ENCODE data around the gene OARD1.
"Not testable (repeated sequence)": the region's sequence is repeated elsewhere in the genome, so short reads cannot be mapped to it uniquely, and the experiment has no call there.

Gene OARD1, protein sequence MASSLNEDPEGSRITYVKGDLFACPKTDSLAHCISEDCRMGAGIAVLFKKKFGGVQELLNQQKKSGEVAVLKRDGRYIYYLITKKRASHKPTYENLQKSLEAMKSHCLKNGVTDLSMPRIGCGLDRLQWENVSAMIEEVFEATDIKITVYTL

DNA sequence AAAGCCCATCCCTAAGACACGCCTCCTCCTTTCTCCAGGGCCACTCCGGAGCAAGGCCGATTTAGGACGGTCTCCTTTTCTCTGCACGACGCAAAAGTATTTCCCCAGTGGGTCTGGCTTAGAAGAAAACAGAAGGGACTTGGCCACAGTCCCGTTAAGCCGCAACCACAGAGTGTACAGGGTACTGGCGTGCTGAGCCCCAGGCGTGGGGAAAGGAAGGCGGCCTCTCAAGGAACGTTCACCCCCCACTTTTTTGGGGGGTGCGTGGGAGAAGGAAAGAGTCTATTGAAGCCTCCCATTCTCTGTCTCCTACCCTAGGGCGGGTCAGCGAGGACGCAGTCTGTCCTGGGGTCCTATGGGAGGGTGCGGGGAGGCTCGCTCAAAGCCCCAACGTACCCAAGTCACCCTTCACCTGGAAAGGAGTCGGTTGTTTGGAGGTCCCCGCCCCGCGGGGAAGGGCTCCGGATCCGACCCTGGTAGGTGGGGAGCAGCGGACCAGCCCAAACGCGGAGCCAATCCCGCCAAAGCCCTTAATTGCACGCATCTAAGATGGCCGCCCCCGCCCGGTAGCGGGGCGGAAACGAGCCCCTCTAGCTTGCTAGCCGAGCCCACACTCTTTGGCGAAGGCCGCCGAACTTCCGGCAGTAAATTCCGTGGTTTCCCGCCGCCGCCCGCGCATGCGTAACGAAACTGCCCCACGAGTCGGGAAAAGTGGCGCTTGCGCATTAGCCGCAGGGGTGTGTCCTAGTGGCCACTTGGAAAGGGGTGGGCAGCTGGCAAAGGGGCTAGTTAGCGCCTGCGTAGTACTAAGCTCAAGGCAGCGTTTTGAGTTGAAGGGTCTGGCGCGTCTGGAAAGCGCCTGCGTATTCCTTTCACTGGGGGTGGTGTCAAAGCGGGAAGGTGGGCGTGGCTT is at the start of gene OARD1:
OARD1 (minus strand) TSS at position 434 of the 913 bp plus-strand sequence. CDS start 722 bp downstream, outside the sequence.
- intact Hi-C loops (cut with DNase I): no loop called here
- peak; percentile 96 to 100 (median 99) for DNase-seq

DNA sequence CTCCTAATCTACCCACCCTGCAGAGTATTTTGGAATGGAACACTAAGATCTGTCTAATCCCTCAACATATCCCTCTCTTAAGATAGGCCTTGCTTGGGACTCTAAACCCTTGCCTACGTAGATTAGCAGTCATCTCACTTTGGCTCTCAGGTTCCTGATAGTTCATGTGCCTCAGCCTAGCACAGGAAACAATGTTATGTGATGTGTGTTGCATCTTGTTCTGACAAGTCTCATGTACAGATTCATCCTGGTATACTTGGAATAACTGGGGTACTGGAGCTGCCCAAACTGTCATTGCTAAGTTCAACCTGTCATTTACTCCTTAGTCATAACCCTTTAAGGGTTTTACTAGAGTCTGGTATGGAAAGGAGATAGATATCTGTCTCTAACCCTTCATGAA is 47.9 kb upstream of the OARD1 start:
- intact Hi-C loops (cut with DNase I): no loop called here
- DNase-seq: no peak

DNA sequence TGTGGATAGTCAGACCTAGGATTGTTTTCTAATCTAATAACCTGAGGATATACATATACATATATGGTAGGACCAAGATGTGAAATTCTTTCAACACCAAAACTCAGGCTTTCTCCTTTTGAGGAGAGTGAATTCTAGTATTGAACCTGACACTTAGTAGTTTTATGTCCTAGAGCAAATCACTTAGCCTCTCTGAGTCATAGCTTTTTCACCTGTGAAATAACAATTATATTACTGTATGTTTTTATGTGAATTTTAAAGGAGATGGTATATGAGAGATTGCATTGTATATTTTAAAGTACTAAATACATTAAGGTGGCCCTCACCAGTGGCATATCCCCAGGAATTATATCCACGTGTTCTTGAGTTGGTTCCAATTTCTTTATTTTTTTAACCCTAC is 47.4 kb upstream of the OARD1 start:
- DNase-seq: no peak

DNA sequence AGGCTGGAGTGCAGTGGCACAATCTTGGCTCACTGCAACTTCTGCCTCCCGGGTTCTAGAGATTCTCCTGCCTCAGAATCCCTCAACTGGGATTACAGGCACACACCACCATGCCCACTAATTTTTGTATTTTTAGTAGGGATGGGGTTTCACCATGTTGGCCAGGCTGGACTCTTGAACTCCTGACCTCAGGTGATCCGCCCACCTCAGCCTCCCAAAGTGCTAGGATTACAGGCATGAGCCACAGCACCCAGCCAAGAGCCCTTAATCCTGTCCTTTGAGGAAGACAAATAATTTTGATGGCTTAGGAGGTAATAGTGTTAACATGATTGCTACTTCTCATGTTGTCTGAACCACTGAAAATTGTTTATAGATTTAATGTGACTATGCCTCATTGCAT is 42.9 kb upstream of the OARD1 start:
- DNase-seq; intact Hi-C loops (cut with DNase I): not testable (repeated sequence)

More for the DNA sequence above, 47.4 kb upstream of the OARD1 start:
- intact Hi-C loops (cut with DNase I): no loop called here

DNA sequence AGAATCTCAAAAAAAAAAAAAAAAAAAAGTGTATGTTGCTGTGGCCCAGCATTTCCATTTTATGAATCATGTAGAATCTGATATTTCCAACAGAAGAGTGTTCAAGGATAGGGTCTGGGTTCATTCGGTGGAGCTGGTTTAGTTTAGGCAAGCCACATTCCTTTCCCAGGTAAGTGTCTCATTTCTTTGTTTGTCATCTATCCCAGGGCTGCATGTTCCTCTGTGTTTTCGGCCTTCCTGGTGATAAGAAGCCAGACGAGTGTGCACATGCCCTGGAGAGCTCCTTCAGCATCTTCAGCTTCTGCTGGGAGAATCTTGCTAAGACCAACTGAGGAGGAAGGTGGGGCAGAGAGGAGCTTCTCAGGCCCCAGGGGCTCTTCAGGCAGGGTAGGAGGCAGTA is 38.9 kb upstream of the OARD1 start:
- intact Hi-C loops (cut with DNase I): no loop called here
- no peak for DNase-seq

DNA sequence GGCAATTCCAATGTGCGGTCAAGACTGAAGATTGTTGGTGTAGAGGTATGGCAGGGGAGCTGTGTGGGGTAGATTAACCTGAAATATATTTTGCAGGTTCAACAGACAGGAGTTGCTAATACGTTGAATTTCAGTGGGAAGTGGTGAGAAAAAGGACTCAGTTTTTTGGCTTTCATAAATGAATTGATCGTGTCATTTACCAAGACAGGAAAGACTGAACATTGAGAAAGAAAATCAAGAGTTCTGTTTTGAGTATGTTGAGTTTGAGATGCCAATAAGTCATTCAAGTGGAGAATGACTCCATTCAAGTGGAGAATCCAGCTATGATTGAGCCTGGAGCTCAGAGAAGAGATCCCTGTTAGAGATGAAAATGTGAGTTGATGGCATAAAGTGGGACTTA is 31.7 kb upstream of the OARD1 start:
- intact Hi-C loops (cut with DNase I): no loop called here
- no peak for DNase-seq

DNA sequence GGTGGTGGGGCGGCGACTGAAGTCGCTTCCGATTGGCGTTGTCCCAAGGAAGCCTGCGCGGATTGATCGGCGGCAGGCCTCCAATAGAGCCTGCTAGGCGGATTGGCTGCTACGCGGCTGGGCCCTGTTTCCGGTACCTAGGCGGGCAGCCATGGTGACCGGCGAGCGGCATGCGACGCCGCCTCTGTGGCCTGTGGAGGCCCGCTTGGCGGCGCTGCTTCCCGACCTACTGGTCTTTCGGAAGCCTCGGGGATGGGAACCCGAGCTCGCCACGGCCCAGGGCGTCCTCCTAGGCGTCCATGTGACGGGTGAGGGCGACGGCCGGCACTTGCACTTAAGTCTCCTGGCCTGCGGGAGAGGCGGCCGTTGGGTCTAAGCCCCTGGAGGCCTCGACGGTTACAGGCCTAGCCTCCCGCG is 28.7 kb upstream of the OARD1 start:
- DNase-seq: peak in 4 of 42 donors; percentile 7 to 36 (median 18)

DNA sequence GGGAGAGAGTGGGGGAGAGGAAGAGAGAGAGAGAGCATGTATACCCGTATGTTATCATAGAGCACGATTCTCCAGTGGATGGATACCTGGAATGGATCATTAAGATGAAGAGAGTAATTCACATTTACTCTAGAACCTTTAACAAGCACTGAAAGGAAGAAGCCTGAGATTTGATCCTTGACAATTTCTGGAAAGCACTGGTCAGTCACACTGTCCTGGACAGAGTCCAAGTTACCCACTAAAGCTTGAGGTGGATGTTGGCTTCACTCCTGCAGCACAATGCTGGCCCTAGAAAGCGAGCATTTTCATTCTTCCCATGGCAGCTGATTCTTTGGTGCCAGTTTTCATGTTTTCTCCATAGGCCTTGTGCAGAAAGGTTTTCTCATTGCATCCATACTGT is 26.2 kb upstream of the OARD1 start:
- intact Hi-C loops (cut with DNase I): loop anchor here (10.0 kb wide), 1 partner anchor 206 kb away; no protein-coding TSS in a partner anchor
- DNase-seq: no peak

More for the DNA sequence above, 28.7 kb upstream of the OARD1 start:
- intact Hi-C loops (cut with DNase I): no loop called here

DNA sequence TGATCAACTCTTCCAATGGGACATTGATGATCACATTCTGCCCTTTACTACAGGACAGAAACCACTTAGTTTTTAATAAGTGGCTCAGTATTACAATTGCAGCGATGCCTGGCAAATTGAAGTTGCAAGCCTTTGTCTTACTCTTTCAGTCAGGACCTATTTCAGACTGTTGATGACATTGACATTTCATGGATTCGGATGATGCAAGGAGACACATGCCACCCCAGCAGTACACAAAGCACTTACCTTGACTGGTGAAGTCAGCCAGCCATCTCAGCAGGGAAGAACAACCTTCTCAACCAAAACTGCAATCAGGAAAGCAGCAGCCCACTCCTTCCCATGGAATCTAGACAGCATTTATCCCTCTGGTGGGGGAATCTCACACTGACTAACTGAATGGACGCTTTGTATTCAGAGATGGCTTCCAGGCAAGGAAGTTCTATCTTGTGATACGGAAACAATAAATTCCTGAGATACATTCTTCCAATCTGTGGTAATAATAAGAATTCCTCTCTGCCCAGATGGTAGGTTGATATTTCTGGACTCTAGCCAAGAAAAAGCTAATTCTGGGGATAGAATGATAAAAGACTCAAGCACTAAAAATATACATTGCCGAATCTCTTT is 25.4 kb upstream of the OARD1 start:
- intact Hi-C loops (cut with DNase I): loop anchor here (10.0 kb wide), 1 partner anchor 207 kb away; no protein-coding TSS in a partner anchor
- DNase-seq: no peak

- intact Hi-C loops (cut with DNase I): loop anchor here (10.0 kb wide), 1 partner anchor 211 kb away; no protein-coding TSS in a partner anchor
- no peak for DNase-seq
These were observed 21.6 kb upstream of the OARD1 start for GRCh38 chr6:41093729-41094128.

DNA sequence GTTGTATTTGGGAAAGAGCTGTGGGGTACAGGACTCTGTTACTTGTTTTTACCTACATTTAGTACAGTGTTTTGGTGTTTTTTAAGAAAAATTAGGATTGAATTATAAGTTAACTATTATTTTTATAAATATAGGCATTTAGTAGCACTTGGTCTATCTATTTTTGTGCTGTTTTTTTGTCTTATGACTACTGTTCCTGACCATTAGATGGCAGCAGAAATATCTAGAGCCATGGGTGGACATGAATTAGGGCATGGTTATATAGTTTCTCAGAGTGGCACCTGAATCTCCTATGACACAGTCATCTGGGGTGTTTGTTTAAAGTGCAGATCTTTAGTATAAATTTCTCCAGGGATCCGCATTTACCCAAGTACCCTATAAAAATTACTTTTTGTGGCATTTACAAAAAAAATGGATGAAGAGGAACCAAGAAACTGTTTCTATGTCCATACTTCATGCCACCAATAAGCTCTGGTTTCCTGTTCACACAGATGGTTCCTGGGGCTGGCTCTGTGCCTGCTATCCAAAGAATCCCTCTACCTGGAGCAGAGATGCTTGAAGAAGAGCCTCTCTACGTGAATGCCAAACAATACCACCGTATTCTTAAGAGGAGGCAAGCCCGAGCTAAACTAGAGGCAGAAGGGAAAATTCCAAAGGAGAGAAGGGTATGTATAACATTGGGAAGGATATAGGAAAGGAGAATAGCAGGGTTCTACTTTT is 20.4 kb upstream of the OARD1 start:
- intact Hi-C loops (cut with DNase I): loop anchor here (10.0 kb wide), 1 partner anchor 212 kb away; no protein-coding TSS in a partner anchor

GRCh38 chr6:41090841-41091761 is 18.9 kb upstream of the OARD1 start:
- DNase-seq: no peak
- intact Hi-C loops (cut with DNase I): loop anchor here (10.0 kb wide), 1 partner anchor 214 kb away; no protein-coding TSS in a partner anchor

More for the DNA sequence above, 20.4 kb upstream of the OARD1 start:
- DNase-seq: no peak

DNA sequence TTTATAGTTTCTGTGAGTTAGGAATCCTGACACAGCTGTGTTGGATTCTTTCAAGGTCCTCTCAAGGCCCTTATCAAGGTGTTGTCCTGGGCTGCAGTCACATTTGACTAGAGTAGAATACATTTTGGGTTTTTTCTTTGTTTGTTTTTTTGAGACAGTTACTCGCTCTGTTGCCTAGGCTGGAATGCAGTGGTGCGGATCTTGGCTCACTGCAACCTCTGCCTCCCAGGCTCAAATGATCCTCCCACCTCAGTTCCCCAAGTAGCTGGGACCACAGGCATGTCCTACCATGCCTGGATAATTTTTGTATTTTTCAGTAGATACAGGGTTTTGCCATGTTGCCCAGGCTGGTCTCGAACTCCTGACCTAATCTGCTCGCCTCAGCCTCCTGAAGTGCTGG is 16.3 kb upstream of the OARD1 start:
- no peak for DNase-seq
- intact Hi-C loops (cut with DNase I): no loop called here

DNA sequence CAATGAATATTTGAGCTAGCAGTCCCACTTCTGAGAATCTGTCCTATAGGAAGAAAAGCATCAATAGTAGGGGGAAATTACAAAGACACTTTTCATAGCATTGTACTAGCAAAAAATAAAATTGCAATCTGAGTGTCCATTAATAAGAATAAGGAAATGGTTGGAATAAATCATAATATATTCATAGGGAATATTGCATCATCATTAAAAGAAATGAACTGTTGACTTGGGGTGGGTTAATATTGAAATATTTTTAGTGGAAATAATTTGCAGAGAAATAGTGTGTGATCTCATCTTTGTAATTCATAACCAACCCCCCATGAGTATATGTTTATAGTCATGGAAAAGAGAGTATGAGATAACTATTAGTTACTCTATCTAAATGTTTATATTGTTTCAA is 13.0 kb upstream of the OARD1 start:
- no peak for DNase-seq
- intact Hi-C loops (cut with DNase I): no loop called here

DNA sequence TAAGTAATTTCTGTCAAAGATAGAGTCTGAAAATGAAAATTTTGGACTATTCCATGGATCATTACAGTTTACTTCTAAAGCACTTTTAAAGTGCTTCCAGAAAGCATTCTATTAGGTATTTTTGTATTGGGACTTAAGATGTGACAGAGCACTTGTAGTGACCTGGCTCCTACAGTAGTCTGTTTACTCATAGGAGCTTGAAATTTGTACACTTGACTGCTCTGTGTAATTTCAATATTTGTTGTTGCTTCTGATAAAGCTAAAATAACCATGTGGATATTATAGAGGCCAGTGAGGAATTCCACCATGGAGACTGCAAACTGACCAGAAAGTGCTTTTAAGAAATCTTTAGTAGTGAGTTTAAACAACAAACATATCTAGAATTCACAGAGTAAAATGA is 10.9 kb upstream of the OARD1 start:
- intact Hi-C loops (cut with DNase I): no loop called here
- DNase-seq: no peak

- DNase-seq: no peak
- intact Hi-C loops (cut with DNase I): no loop called here
These were observed 8.5 kb upstream of the OARD1 start for GRCh38 chr6:41080621-41081020.

GRCh38 chr6:41079080-41079479 is 6.9 kb upstream of the OARD1 start:
- DNase-seq: no peak
- intact Hi-C loops (cut with DNase I): no loop called here

DNA sequence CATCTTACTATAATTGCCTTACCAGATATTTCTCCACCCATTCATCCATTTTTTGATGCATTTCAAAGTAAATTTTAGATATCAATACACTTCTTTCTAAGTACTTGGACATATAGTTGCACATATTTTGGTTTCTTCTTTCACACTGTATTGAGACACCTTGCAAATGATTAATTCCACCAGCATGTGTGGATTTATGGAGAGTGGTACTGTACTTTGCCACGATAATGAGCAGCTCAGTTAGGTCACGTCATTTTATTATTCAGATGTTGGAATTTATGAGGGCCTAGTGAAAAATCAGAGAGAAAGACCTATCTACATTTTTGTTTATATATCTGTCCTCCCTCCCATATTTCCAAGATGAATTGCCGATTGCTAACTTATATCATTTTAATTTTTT is 5.9 kb upstream of the OARD1 start:
- DNase-seq: no peak
- intact Hi-C loops (cut with DNase I): no loop called here
